Lower lobe of right lung (tissue), 2 donors: ENCODE data around the gene ROMO1. TPM values are rescaled to one million over a fixed set of nuclear protein-coding genes. Genes with fewer than 3 reads are reported as not detected.

Experiments used
- ATAC-seq, 2 donors: fragments of 200-7000 bp; cut with Tn5 transposase; one replicate each; pipeline ENCODE4 v1.9.1; 2020 to 2022; ENCODE audit warnings: mild to moderate bottlenecking in 2 of 2, moderate library complexity in 2 of 2
- DNase-seq: peaks from one replicate; pipeline ENCODE4 v3.0.0-alpha.2; 2020
- H3K27ac ChIP-seq: fragments of 200-600 bp; one replicate; pipeline ENCODE4 v1.8.0; 2022
- H3K27me3 ChIP-seq: fragments of 200-600 bp; one replicate; pipeline ENCODE4 v1.8.0; 2022; ENCODE audit warnings: low read depth
- H3K36me3 ChIP-seq: fragments of 200-600 bp; one replicate; pipeline ENCODE4 v1.8.0; 2022; ENCODE audit warnings: mild to moderate bottlenecking
- H3K4me1 ChIP-seq: fragments of 200-600 bp; one replicate; pipeline ENCODE4 v1.8.0; 2022
- H3K4me3 ChIP-seq: fragments of 200-600 bp; one replicate; pipeline ENCODE4 v1.8.0; 2022; ENCODE audit warnings: mild to moderate bottlenecking
- H3K9me3 ChIP-seq: fragments of 200-600 bp; one replicate; pipeline ENCODE4 v1.8.0; 2022
- intact Hi-C: fragments of 100-400 bp; cut with DNase I; formaldehyde crosslinking; loops from one replicate; pipeline ENCODE4 v1.11.0; 2022
- total RNA-seq: library from RNA; stranded (reverse); fragmentation: NEBNext Ultra II Directional; extraction: Animal tissue kit (Norgen Biotek cat#: 25700); gene quantifications from one replicate; pipeline ENCODE4 v1.2.1, GENCODE V29; 2021
- TF ChIP-seq, protein P1 (sequence below): fragments of 200-600 bp; IDR thresholded peaks from one replicate; pipeline ENCODE4 v1.8.0; 2022; ENCODE audit warnings: antibody characterized with exemption, mild to moderate bottlenecking
- donor health status: DM: no; HTN: yes; CAD: no; lungs with severe emphysema.

The ROMO1 gene
- total RNA-seq, 1 donor from 2014 or later: 81.7 TPM

DNA sequence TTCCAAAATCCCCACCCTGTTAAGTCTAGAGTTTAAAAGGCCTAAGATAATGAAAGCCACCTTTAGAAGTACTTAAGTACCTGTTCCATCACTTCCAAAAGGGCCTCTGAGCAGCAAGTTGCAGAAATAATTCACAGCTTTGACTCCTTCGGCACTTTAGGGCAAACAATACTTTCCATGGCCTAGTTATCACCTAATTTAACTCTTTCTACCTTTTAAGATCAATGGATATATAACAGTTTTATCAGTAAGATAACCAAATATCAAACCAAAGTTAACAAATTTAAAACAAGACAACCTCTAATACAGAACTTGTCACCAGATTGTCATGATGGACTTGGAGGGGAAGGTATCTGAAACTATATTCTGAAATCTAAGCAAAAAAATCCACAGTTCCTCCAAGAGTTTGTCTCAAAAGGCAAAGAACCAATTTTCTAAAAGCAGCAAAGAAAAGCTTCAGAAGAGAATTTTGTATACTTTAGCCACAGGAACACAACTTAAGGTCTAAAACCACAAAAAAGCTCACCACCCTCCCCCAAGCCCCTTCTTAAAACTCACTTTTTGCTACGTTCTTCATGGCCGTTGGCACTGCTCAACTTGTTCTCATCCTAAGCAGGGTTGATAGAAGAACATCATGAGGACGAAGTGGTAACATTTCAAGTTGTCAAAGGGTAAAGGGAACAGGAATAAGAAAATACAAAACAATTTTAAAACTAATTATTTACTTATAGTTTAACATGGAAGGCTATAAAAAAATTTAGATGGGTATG is 39.4 kb downstream of the ROMO1 start:
- H3K27ac ChIP-seq: no peak overlapping the region
- DNase-seq (no peak), ATAC-seq (no peak)
- TF ChIP-seq, protein P1, sequence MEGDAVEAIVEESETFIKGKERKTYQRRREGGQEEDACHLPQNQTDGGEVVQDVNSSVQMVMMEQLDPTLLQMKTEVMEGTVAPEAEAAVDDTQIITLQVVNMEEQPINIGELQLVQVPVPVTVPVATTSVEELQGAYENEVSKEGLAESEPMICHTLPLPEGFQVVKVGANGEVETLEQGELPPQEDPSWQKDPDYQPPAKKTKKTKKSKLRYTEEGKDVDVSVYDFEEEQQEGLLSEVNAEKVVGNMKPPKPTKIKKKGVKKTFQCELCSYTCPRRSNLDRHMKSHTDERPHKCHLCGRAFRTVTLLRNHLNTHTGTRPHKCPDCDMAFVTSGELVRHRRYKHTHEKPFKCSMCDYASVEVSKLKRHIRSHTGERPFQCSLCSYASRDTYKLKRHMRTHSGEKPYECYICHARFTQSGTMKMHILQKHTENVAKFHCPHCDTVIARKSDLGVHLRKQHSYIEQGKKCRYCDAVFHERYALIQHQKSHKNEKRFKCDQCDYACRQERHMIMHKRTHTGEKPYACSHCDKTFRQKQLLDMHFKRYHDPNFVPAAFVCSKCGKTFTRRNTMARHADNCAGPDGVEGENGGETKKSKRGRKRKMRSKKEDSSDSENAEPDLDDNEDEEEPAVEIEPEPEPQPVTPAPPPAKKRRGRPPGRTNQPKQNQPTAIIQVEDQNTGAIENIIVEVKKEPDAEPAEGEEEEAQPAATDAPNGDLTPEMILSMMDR: no peak
- no peaks in the 10 kb centered on the region for H3K9me3 ChIP-seq
- intact Hi-C loops: no loop called here
- peaks cover 72% of the 10 kb centered on the region for H3K36me3 ChIP-seq
- no peaks in the 10 kb centered on the region for H3K27me3 ChIP-seq
- H3K4me1 ChIP-seq: peaks cover 72% of the 10 kb centered on the region
- H3K4me3 ChIP-seq: peak overlapping the region; percentile 10

DNA sequence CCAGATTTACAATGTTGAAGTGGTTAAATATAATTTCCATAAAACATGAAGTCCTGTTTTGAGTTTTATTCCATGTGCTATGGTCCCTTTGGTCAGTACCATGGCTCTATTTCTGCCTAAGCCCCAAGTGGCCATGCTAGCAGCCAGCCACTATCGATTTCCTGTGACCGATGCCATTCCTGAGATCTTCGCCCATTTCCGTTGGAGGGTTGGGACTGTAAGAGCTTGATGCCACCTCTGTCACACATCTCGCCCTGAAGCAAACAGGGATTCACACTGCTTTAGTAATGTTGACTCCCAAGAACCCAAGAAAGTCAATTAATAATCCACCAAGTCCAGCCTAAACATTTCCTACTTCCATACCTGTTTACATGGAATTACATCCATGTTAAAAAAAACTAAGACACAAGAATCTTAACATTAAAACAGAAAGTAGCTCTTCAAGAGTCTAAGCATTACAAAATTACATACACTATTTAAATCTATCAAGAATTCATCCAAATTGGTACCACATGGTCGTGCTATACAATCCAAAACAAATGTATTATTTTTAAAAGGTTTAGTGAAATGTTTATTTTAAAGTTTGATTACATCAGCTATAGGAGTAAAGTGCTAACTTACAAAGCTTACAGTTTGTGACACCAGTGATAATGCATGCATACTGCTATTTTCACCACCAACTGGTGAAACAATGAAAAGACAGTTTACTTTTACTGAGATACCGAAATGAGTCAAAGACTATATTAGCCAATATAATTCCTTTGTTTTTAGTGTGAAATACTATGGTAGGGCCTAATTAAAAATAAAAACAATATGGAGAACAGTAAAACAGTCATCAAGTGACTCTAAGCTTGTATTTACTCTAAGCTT is 40.3 kb downstream of the ROMO1 start:
- peak overlapping the region; percentile 85 for H3K4me3 ChIP-seq
- no peak for ATAC-seq
- H3K36me3 ChIP-seq: peaks cover 63% of the 10 kb centered on the region
- intact Hi-C loops: no loop called here
- H3K27ac ChIP-seq: no peak overlapping the region
- no peaks in the 10 kb centered on the region for H3K27me3 ChIP-seq
- H3K9me3 ChIP-seq: no peaks in the 10 kb centered on the region
- DNase-seq: no peak
- peaks cover 71% of the 10 kb centered on the region for H3K4me1 ChIP-seq
- TF ChIP-seq, protein P1: no peak

DNA sequence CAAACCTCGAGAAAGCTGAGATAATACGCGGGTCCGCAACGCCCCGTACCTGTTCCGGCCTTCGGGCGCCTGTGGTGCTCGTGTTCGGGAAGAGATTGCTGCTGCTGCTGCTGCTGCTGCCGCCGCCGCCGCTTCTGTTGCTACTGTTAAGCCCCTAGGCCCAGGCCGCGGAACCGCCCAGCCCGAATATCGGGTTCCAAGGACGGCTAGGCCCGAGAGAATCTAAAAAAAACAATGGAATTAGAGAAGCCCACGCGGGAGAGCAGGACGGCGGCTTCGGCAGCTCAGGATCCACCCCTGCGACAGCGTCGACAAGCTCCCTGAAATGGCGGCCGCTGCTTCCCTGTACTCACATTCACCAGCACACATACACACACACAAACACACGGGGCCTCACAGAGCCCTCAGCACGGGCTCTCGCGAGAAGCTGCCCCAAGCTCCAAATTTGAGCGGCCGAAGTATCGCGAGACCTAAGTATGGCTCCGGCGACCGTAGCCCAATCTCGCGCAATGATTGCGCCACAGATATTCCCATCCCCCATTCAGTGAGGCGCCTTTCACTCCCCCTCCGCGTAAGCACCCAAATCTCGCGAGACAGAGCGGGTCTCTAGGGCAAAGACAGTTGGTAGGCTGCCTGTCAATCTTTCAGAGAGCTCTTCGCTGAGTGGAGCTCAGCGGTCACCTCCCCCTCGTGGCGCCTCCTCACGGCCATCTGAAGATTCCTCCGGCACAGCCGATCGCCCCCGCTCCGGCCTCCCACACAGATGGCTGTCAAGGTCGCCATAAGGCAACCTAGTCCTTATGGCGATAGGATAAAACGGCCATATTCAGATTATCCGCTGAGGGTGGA is 42.9 kb downstream of the ROMO1 start, which contains the start of gene RBM39:
Gene RBM39, minus strand, starts transcription at position 369 of the 849 bp plus-strand sequence. CDS start 1,386 bp downstream, outside the sequence.
- Histone ChIP-seq H3K36me3 (peaks cover 37% of the 10 kb centered on the region), H3K27ac (peak within 1 kb of the TSS; percentile 100), H3K4me1 (peaks cover 50% of the 10 kb centered on the region), H3K4me3 (peak within 1 kb of the TSS; percentile 85), H3K9me3 (no peaks in the 10 kb centered on the region), H3K27me3 (no peaks in the 10 kb centered on the region)
- intact Hi-C loops: no loop called here
- TF ChIP-seq, protein P1: peak; percentile 54
- DNase-seq (peak; percentile 100), ATAC-seq (peak; percentile 96 to 97)

DNA sequence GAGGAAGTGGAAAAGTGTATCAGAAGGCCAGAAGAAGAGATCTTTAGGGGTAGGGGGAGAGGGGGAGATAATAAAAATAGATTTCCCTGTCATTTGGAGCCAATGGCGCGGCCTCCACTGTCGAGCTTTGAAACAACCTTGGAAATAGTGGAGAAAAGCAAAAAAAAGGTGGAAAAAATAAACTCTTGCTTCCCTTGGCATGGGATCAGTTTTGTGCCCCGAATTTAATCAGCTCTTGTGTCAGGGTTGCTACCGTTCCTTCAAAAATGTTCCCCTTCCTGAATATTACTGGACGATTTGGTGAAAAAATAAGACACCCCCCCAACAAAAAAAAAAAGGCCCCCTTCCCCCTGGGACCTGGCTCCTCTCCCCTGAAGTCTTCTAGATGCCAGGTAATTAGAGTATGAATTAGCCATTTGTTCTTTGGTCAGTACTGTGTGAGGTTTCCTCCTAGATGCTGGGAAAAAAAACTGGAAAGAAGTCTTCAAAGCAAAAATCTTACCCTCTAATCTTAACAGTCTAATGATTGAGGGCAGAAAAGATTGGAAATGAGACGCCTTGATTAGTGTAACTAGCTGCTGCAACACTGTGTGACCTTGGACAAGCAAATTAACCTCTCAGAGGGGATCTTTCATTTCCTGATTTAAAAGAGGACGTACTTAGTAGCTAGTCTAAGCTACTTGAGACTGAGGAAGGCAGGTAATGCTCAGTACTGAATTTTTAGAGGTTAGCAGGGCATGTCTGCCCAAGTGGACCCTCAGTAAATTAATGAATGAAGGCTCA is 43.7 kb downstream of the ROMO1 start:
- Histone ChIP-seq H3K4me3 (peak overlapping the region; percentile 85), H3K27ac (peak overlapping the region; percentile 100), H3K36me3 (peaks cover 29% of the 10 kb centered on the region), H3K27me3 (no peaks in the 10 kb centered on the region), H3K4me1 (peaks cover 46% of the 10 kb centered on the region), H3K9me3 (no peaks in the 10 kb centered on the region)
- TF ChIP-seq, protein P1: no peak
- ATAC-seq (peak; percentile 27 to 34), DNase-seq (no peak)
- intact Hi-C loops: no loop called here
